ENCODE results near the gene RYR1. TPM values are rescaled to one million over a fixed set of nuclear protein-coding genes. Genes with fewer than 3 reads are reported as not detected.

RYR1 gene
- total and polyA plus RNA-seq, 2 donors (not counting 1 experiment from before 2014, with no cell fraction given): 0.43 to 3.8 TPM

GRCh38 chr19:38615007-38615581, 181.6 kb downstream of the RYR1 start:
- ChIA-PET CTCF (interaction anchor here (0.5 to 1.4 kb wide), 2 partner anchors 20 to 25 kb away, joined by 3 to 5 read pairs; no protein-coding TSS in a partner anchor), POLR2A (interaction anchor here (0.6 to 0.7 kb wide), 2 partner anchors 19 to 58 kb away, joined by 3 to 15 read pairs; no protein-coding TSS in a partner anchor)
- Histone ChIP-seq H3K4me1 (ENCODE audit: control insufficient read depth in 2 of 2, insufficient read depth in 2 of 2, low read length in 2 of 2) (peaks cover 31 to 51% of the 10 kb centered on the region in 2 donors), H3K4me3 (ENCODE audit: control extremely low read depth in 1 of 5, extremely low read depth in 1 of 5, insufficient read depth in 1 of 5, low read depth in 2 of 5, low read length in 4 of 5) (no peak overlapping the region), H3K4me2 (replicated peaks; ENCODE audit: low read depth, low read length, poor library complexity, severe bottlenecking) (peak overlapping the region; percentile 93), H3K27me3 (replicated peaks in 1 of 4; ENCODE audit: control extremely low read depth in 1 of 4, control insufficient read depth in 3 of 4, insufficient read depth in 4 of 4, low read length in 3 of 4) (no peaks in the 10 kb centered on the region), H3K79me2 (ENCODE audit: control insufficient read depth, insufficient read depth, low read length) (peaks cover 79% of the 10 kb centered on the region), H3K36me3 (replicated peaks in 1 of 2; ENCODE audit: control extremely low read depth in 1 of 2, control insufficient read depth in 1 of 2, extremely low read depth in 1 of 2, insufficient read depth in 2 of 2, low read length in 1 of 2) (peaks cover 0 to 43% of the 10 kb centered on the region in 2 experiments), H4K20me1 (ENCODE audit: control insufficient read depth, insufficient read depth, low read length, poor library complexity, severe bottlenecking) (peaks cover 41% of the 10 kb centered on the region), H2AFZ (ENCODE audit: insufficient read depth, low read depth, low read length, poor library complexity, severe bottlenecking) (no peak overlapping the region), H3K9me3 (ENCODE audit: control extremely low read depth in 1 of 3, control insufficient read depth in 2 of 3, insufficient read depth in 1 of 3, low read length in 2 of 3) (no peaks in the 10 kb centered on the region), H3K27ac (ENCODE audit: low read length in 2 of 2) (peak overlapping the region in 1 of 2 donors; percentile 93), H3K9ac (ENCODE audit: low read length) (peak overlapping the region; percentile 35)
- Mint-ChIP-seq H3K27me3 (no peaks in the 10 kb centered on the region), H3K27ac (peak overlapping the region; percentile 74), H3K4me3 (peak overlapping the region; percentile 75), H3K9me3 (ENCODE audit: insufficient read depth) (no peaks in the 10 kb centered on the region), H3K4me1 (peaks cover 52% of the 10 kb centered on the region)
- no peak for TF ChIP-seq EZH2 (IDR thresholded peaks at IDR 0.05; ENCODE audit: borderline replicate concordance, insufficient read depth, low read depth, low read length, poor library complexity, severe bottlenecking)
- TF ChIP-seq CTCF (IDR thresholded peaks at IDR 0.05): no peak
- ATAC-seq (ENCODE audit: low read depth) (no peak), DNase-seq (no peak)
- 88% methylated on average over 5 of the region's 7 CpGs for WGBS (ENCODE audit: insufficient coverage)
- intact Hi-C loops (cut with micrococcal nuclease): loop anchor here (5.0 to 10.0 kb wide), 4 partner anchors 58 to 797 kb away; partner anchors contain the start of genes GGN, PLEKHG2, SIPA1L3 and SPRED3

GRCh38 chr19:38616265-38616664, 182.8 kb downstream of the RYR1 start:
- Histone ChIP-seq H3K4me1 (ENCODE audit: control insufficient read depth in 2 of 2, insufficient read depth in 2 of 2, low read length in 2 of 2) (peaks cover 33 to 54% of the 10 kb centered on the region in 2 donors), H3K9me3 (ENCODE audit: control extremely low read depth in 1 of 3, control insufficient read depth in 2 of 3, insufficient read depth in 1 of 3, low read length in 2 of 3) (no peaks in the 10 kb centered on the region), H3K36me3 (replicated peaks in 1 of 2; ENCODE audit: control extremely low read depth in 1 of 2, control insufficient read depth in 1 of 2, extremely low read depth in 1 of 2, insufficient read depth in 2 of 2, low read length in 1 of 2) (peaks cover 0 to 44% of the 10 kb centered on the region in 2 experiments), H3K79me2 (ENCODE audit: control insufficient read depth, insufficient read depth, low read length) (peaks cover 81% of the 10 kb centered on the region), H3K27ac (ENCODE audit: low read length in 2 of 2) (peak overlapping the region; percentile 88 to 93), H2AFZ (ENCODE audit: insufficient read depth, low read depth, low read length, poor library complexity, severe bottlenecking) (peak overlapping the region; percentile 25), H3K4me2 (replicated peaks; ENCODE audit: low read depth, low read length, poor library complexity, severe bottlenecking) (peak overlapping the region; percentile 93), H3K27me3 (replicated peaks in 1 of 4; ENCODE audit: control extremely low read depth in 1 of 4, control insufficient read depth in 3 of 4, insufficient read depth in 4 of 4, low read length in 3 of 4) (no peaks in the 10 kb centered on the region), H4K20me1 (ENCODE audit: control insufficient read depth, insufficient read depth, low read length, poor library complexity, severe bottlenecking) (peaks cover 41% of the 10 kb centered on the region), H3K4me3 (ENCODE audit: control extremely low read depth in 1 of 5, extremely low read depth in 1 of 5, insufficient read depth in 1 of 5, low read depth in 2 of 5, low read length in 4 of 5) (peak overlapping the region in 4 of 5 experiments; percentile 54 to 95 (median 80)), H3K9ac (ENCODE audit: low read length) (peak overlapping the region; percentile 98)
- intact Hi-C loops (cut with micrococcal nuclease): loop anchor here (5.0 to 10.0 kb wide), 4 partner anchors 59 to 796 kb away; partner anchors contain the start of genes GGN, PLEKHG2, SIPA1L3 and SPRED3
- H3K4me1 Mint-ChIP-seq: peaks cover 55% of the 10 kb centered on the region
- ChIA-PET POLR2A (no interaction called here), CTCF (interaction anchor here (0.5 to 1.0 kb wide), 4 partner anchors 18 to 314 kb away, joined by 3 to 4 read pairs (median 3); partner anchors contain the start of gene SARS2)
- peak overlapping the region; percentile 100 for H3K4me3 Mint-ChIP-seq
- H3K9me3 Mint-ChIP-seq (ENCODE audit: insufficient read depth): no peaks in the 10 kb centered on the region
- H3K27ac Mint-ChIP-seq: peak overlapping the region; percentile 98
- TF ChIP-seq CTCF (IDR thresholded peaks at IDR 0.05): no peak
- no peak for TF ChIP-seq EZH2 (IDR thresholded peaks at IDR 0.05; ENCODE audit: borderline replicate concordance, insufficient read depth, low read depth, low read length, poor library complexity, severe bottlenecking)
- DNase-seq (no peak), ATAC-seq (ENCODE audit: low read depth) (no peak)
- H3K27me3 Mint-ChIP-seq: no peaks in the 10 kb centered on the region
- WGBS (ENCODE audit: insufficient coverage): 69% methylated on average over 5 of the region's 6 CpGs

All from B cell (primary cell).